ENCODE results near the gene CALML4. TPM values are rescaled to one million over a fixed set of nuclear protein-coding genes. Genes with fewer than 3 reads are reported as not detected.
"Not testable (repeated sequence)": the region's sequence is repeated elsewhere in the genome, so short reads cannot be mapped to it uniquely, and the experiment has no call there.

The CALML4 gene
- 170 TPM for polyA plus RNA-seq
- long read RNA-seq, donor 1, full-length matches to known transcripts, result 70 of 70 reads
- long read RNA-seq, donor 1, partial matches to known transcripts, result 0 of 70 reads
- long read RNA-seq, donor 1, other reads (novel, unspliced or antisense), result 0 of 70 reads
- long read RNA-seq, donor 2, full-length matches to known transcripts, result 169 of 191 reads
- long read RNA-seq, donor 2, partial matches to known transcripts, result 22 of 191 reads
- long read RNA-seq, donor 2, other reads (novel, unspliced or antisense), result 0 of 191 reads
- long read RNA-seq, donor 3, result 0 reads
- long read RNA-seq, donor 4, full-length matches to known transcripts, result 21 of 21 reads
- long read RNA-seq, donor 4, partial matches to known transcripts, result 0 of 21 reads
- long read RNA-seq, donor 4, other reads (novel, unspliced or antisense), result 0 of 21 reads
- long read RNA-seq, donor 5, full-length matches to known transcripts, result 34 of 39 reads
- long read RNA-seq, donor 5, partial matches to known transcripts, result 5 of 39 reads
- long read RNA-seq, donor 5, other reads (novel, unspliced or antisense), result 0 of 39 reads
- long read RNA-seq, donor 6, full-length matches to known transcripts, result 101 of 118 reads
- long read RNA-seq, donor 6, partial matches to known transcripts, result 17 of 118 reads
- long read RNA-seq, donor 6, other reads (novel, unspliced or antisense), result 0 of 118 reads
- long read RNA-seq, donor 7, full-length matches to known transcripts, result 39 of 39 reads
- long read RNA-seq, donor 7, partial matches to known transcripts, result 0 of 39 reads
- long read RNA-seq, donor 7, other reads (novel, unspliced or antisense), result 0 of 39 reads
- long read RNA-seq, donor 8, full-length matches to known transcripts, result 164 of 195 reads
- long read RNA-seq, donor 8, partial matches to known transcripts, result 31 of 195 reads
- long read RNA-seq, donor 8, other reads (novel, unspliced or antisense), result 0 of 195 reads
- long read RNA-seq, donor 9, full-length matches to known transcripts, result 123 of 153 reads
- long read RNA-seq, donor 9, partial matches to known transcripts, result 30 of 153 reads
- long read RNA-seq, donor 9, other reads (novel, unspliced or antisense), result 0 of 153 reads
- long read RNA-seq, donor 10, full-length matches to known transcripts, result 160 of 179 reads
- long read RNA-seq, donor 10, partial matches to known transcripts, result 19 of 179 reads
- long read RNA-seq, donor 10, other reads (novel, unspliced or antisense), result 0 of 179 reads
- long read RNA-seq, donor 11, full-length matches to known transcripts, result 94 of 106 reads
- long read RNA-seq, donor 11, partial matches to known transcripts, result 12 of 106 reads
- long read RNA-seq, donor 11, other reads (novel, unspliced or antisense), result 0 of 106 reads

- peak within 1 kb of the TSS; percentile 71 for H3K4me3 ChIP-seq (ENCODE audit: low read length)
- WGBS (ENCODE audit: insufficient coverage, low lambda C conversion rate), result no CpG with 5 or more reads among the region's 16 CpGs
- no peaks in the 10 kb centered on the region for H3K9me3 ChIP-seq (ENCODE audit: control insufficient read depth, low read depth, low read length)
- peak; percentile 95 to 98 for DNase-seq
- H3K27ac ChIP-seq (ENCODE audit: low read length), result peak within 1 kb of the TSS; percentile 97
- H3K36me3 ChIP-seq (ENCODE audit: control insufficient read depth, insufficient read depth, low read length), result peaks cover 11% of the 10 kb centered on the region
- H3K4me1 ChIP-seq (ENCODE audit: control insufficient read depth, insufficient read depth, low read length), result peaks cover 44% of the 10 kb centered on the region
- H3K27me3 ChIP-seq (ENCODE audit: control insufficient read depth, insufficient read depth, low read length), result no peaks in the 10 kb centered on the region
These were observed at the start of gene CALML4 for GRCh38 chr15:68204776-68205557. Gene CALML4 (minus strand): TSS chr15:68205332. CDS start chr15:68205247, 85 bp downstream.

GRCh38 chr15:68252925-68253534 lies 47.9 kb upstream of the CALML4 start:
- whole genome bisulfite sequencing (ENCODE audit: insufficient coverage, low lambda C conversion rate), result no CpG with 5 or more reads among the region's 7 CpGs
- DNase-seq, result peak in 1 of 2 donors; percentile 59
- peaks cover 8% of the 10 kb centered on the region for H3K4me1 ChIP-seq (ENCODE audit: control insufficient read depth, insufficient read depth, low read length)

GRCh38 chr15:68249058-68249713 lies 44.1 kb upstream of the CALML4 start:
- 93% methylated on average over 3 of the region's 3 CpGs for WGBS (ENCODE audit: insufficient coverage, low lambda C conversion rate)
- Histone ChIP-seq H3K9me3 (ENCODE audit: control insufficient read depth, low read depth, low read length) (peaks cover 9% of the 10 kb centered on the region), H3K36me3 (ENCODE audit: control insufficient read depth, insufficient read depth, low read length) (no peaks in the 10 kb centered on the region), H3K4me1 (ENCODE audit: control insufficient read depth, insufficient read depth, low read length) (no peaks in the 10 kb centered on the region), H3K27me3 (ENCODE audit: control insufficient read depth, insufficient read depth, low read length) (no peaks in the 10 kb centered on the region), H3K4me3 (ENCODE audit: low read length) (no peak overlapping the region), H3K27ac (ENCODE audit: low read length) (no peak overlapping the region)
- DNase-seq, result no peak

More at GRCh38 chr15:68252925-68253534, 47.9 kb upstream of the CALML4 start:
- no peak overlapping the region for H3K27ac ChIP-seq (ENCODE audit: low read length)
- H3K27me3 ChIP-seq (ENCODE audit: control insufficient read depth, insufficient read depth, low read length), result no peaks in the 10 kb centered on the region
- no peaks in the 10 kb centered on the region for H3K36me3 ChIP-seq (ENCODE audit: control insufficient read depth, insufficient read depth, low read length)
- no peak overlapping the region for H3K4me3 ChIP-seq (ENCODE audit: low read length)
- H3K9me3 ChIP-seq (ENCODE audit: control insufficient read depth, low read depth, low read length), result peaks cover 3% of the 10 kb centered on the region

GRCh38 chr15:68244235-68244634 lies 39.1 kb upstream of the CALML4 start:
- WGBS (ENCODE audit: insufficient coverage, low lambda C conversion rate), result no CpG with 5 or more reads among the region's 1 CpG
- Histone ChIP-seq H3K4me1 (ENCODE audit: control insufficient read depth, insufficient read depth, low read length) (no peaks in the 10 kb centered on the region), H3K27me3 (ENCODE audit: control insufficient read depth, insufficient read depth, low read length) (no peaks in the 10 kb centered on the region), H3K36me3 (ENCODE audit: control insufficient read depth, insufficient read depth, low read length) (no peaks in the 10 kb centered on the region), H3K4me3 (ENCODE audit: low read length) (no peak overlapping the region), H3K9me3 (ENCODE audit: control insufficient read depth, low read depth, low read length) (peaks cover 18% of the 10 kb centered on the region), H3K27ac (ENCODE audit: low read length) (no peak overlapping the region)
- DNase-seq, result no peak

- WGBS (ENCODE audit: insufficient coverage, low lambda C conversion rate), result no CpG with 5 or more reads among the region's 5 CpGs
These were observed 36.2 kb upstream of the CALML4 start for GRCh38 chr15:68241088-68241935.

GRCh38 chr15:68239025-68239424 lies 33.9 kb upstream of the CALML4 start:
- no peaks in the 10 kb centered on the region for H3K36me3 ChIP-seq (ENCODE audit: control insufficient read depth, insufficient read depth, low read length)
- H3K4me3 ChIP-seq (ENCODE audit: low read length), result no peak overlapping the region
- peaks cover 5% of the 10 kb centered on the region for H3K4me1 ChIP-seq (ENCODE audit: control insufficient read depth, insufficient read depth, low read length)
- H3K27me3 ChIP-seq (ENCODE audit: control insufficient read depth, insufficient read depth, low read length), result no peaks in the 10 kb centered on the region
- DNase-seq, result no peak
- H3K27ac ChIP-seq (ENCODE audit: low read length), result no peak overlapping the region
- H3K9me3 ChIP-seq (ENCODE audit: control insufficient read depth, low read depth, low read length), result peaks cover 7% of the 10 kb centered on the region

More at GRCh38 chr15:68241088-68241935, 36.2 kb upstream of the CALML4 start:
- DNase-seq, result no peak
- no peaks in the 10 kb centered on the region for H3K4me1 ChIP-seq (ENCODE audit: control insufficient read depth, insufficient read depth, low read length)
- peaks cover 18% of the 10 kb centered on the region for H3K9me3 ChIP-seq (ENCODE audit: control insufficient read depth, low read depth, low read length)
- no peak overlapping the region for H3K4me3 ChIP-seq (ENCODE audit: low read length)
- H3K27me3 ChIP-seq (ENCODE audit: control insufficient read depth, insufficient read depth, low read length), result no peaks in the 10 kb centered on the region
- H3K27ac ChIP-seq (ENCODE audit: low read length), result no peak overlapping the region
- H3K36me3 ChIP-seq (ENCODE audit: control insufficient read depth, insufficient read depth, low read length), result no peaks in the 10 kb centered on the region

- no peaks in the 10 kb centered on the region for H3K27me3 ChIP-seq (ENCODE audit: control insufficient read depth, insufficient read depth, low read length)
- no peak for DNase-seq
- no CpG with 5 or more reads among the region's 4 CpGs for WGBS (ENCODE audit: insufficient coverage, low lambda C conversion rate)
- no peaks in the 10 kb centered on the region for H3K9me3 ChIP-seq (ENCODE audit: control insufficient read depth, low read depth, low read length)
- H3K4me3 ChIP-seq (ENCODE audit: low read length), result no peak overlapping the region
- H3K4me1 ChIP-seq (ENCODE audit: control insufficient read depth, insufficient read depth, low read length), result peaks cover 45% of the 10 kb centered on the region
- H3K27ac ChIP-seq (ENCODE audit: low read length), result no peak overlapping the region
- no peaks in the 10 kb centered on the region for H3K36me3 ChIP-seq (ENCODE audit: control insufficient read depth, insufficient read depth, low read length)
These were observed 29.9 kb upstream of the CALML4 start for GRCh38 chr15:68235022-68235421.

GRCh38 chr15:68234520-68234919 lies 29.4 kb upstream of the CALML4 start:
- DNase-seq; H3K36me3 ChIP-seq (ENCODE audit: control insufficient read depth, insufficient read depth, low read length); H3K27me3 ChIP-seq (ENCODE audit: control insufficient read depth, insufficient read depth, low read length); H3K9me3 ChIP-seq (ENCODE audit: control insufficient read depth, low read depth, low read length); H3K4me3 ChIP-seq (ENCODE audit: low read length): not testable (repeated sequence)
- no CpG with 5 or more reads among the region's 9 CpGs for WGBS (ENCODE audit: insufficient coverage, low lambda C conversion rate)
- H3K27ac ChIP-seq (ENCODE audit: low read length), result peak overlapping the region; percentile 30
- peaks cover 45% of the 10 kb centered on the region for H3K4me1 ChIP-seq (ENCODE audit: control insufficient read depth, insufficient read depth, low read length)

All from large intestine (tissue), 12 donors.